ENCODE measurements around the gene XAF1.
"Not testable (repeated sequence)": the region's sequence is repeated elsewhere in the genome, so short reads cannot be mapped to it uniquely, and the experiment has no call there.

XAF1 gene

DNA sequence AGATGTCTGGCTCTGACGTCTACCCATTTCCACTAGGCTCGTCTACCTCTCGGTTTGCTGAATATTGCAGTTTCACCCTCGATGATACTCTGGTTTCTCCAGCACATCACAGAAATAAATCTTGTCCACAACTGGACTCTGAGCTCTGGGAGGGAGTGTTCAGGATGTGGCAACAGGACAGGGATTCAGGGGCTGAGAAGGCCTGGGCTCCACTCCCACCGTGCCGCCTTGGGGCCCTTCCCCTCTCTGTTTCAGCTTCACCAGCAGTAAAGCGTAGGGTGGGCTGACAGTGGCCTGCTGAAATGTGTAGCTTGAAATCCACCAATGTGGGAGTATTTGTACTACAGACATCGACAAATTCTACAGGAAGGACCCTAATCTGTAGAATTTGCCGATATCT lies 55.7 kb downstream of the XAF1 start:
- DNase-seq, result no peak

- no peak for DNase-seq
Observed at GRCh38 chr17:6812295-6812694, 56.4 kb downstream of the XAF1 start.

GRCh38 chr17:6815775-6816174 lies 59.9 kb downstream of the XAF1 start:
- no peak for DNase-seq

- DNase-seq, result not testable (repeated sequence)
Observed at GRCh38 chr17:6816368-6816767, 60.5 kb downstream of the XAF1 start.

GRCh38 chr17:6818938-6819337 lies 63.1 kb downstream of the XAF1 start:
- DNase-seq, result no peak

- DNase-seq, result no peak
Observed at GRCh38 chr17:6823011-6823442, 67.2 kb downstream of the XAF1 start.

Data from OCI-M1 (cell line).